Esophagus muscularis mucosa (tissue), 4 donors: Measurements from ENCODE around the gene MYH11. TPM values are rescaled to one million over a fixed set of nuclear protein-coding genes. Genes with fewer than 3 reads are reported as not detected.
A peak's percentile ranks its signal among the peaks of the same experiment; 100 is the strongest.
"Not testable (repeated sequence)": the region's sequence is repeated elsewhere in the genome, so short reads cannot be mapped to it uniquely, and the experiment has no call there.

Experiments
- DNase-seq: peaks from one replicate; pipeline ENCODE4 v3.0.0-alpha.2; 2017; ENCODE audit errors: extremely low spot score
- H3K27ac ChIP-seq, 4 donors: fragments of 200-600 bp; sonication (generic); replicated peaks in 1 of 4; 1 replicate in 3 of 4; 2 replicates in 1 of 4; pipeline ENCODE4 v1.5.1; 2016 to 2019; ENCODE audit warnings: mild to moderate bottlenecking in 1 of 4
- H3K27me3 ChIP-seq, 4 donors: fragments of 200-600 bp; sonication (generic); one replicate each; pipeline versions ENCODE4 v1.5.1 to v1.6.0; 2016 to 2019
- H3K36me3 ChIP-seq, 4 donors: fragments of 200-600 bp; sonication (generic); one replicate each; pipeline ENCODE4 v1.5.1; 2016 to 2019
- H3K4me1 ChIP-seq, 4 donors: fragments of 200-600 bp; sonication (generic); one replicate each; pipeline ENCODE4 v1.5.1; 2016 to 2019
- H3K4me3 ChIP-seq, 4 donors: fragments of 200-600 bp; sonication (generic); 1 replicate in 2 of 4; 2 replicates in 2 of 4; pipeline ENCODE4 v1.5.1; 2016 to 2019; ENCODE audit warnings: mild to moderate bottlenecking in 4 of 4, moderate library complexity in 1 of 4
- H3K9me3 ChIP-seq, 4 donors: fragments of 200-600 bp; sonication (generic); 1 replicate in 3 of 4; 2 replicates in 1 of 4; pipeline ENCODE4 v1.5.1; 2016 to 2019
- EP300 ChIP-seq: sonication (generic); formaldehyde crosslinking; IDR thresholded peaks from one replicate; pipeline ENCODE4 v1.6.1; 2017; ENCODE audit warnings: antibody characterized with exemption
- POLR2A ChIP-seq: fragments of 450-650 bp; IDR thresholded peaks from one replicate; pipeline ENCODE4 v1.6.1; 2017; ENCODE audit warnings: antibody characterized with exemption, moderate library complexity, mild to moderate bottlenecking, low read depth
- POLR2AphosphoS5 ChIP-seq, 2 donors: sonication (generic); formaldehyde crosslinking; IDR thresholded peaks; one replicate each; pipeline ENCODE4 v1.6.1; 2017; ENCODE audit warnings: antibody characterized with exemption in 2 of 2
- WGBS: methylation state at CpG from one replicate; pipeline ENCODE4 v1.1.5; 2018; 5-methylcytosine and 5-hydroxymethylcytosine counted together
- intact Hi-C: fragments of 100-400 bp; cut with DNase I; formaldehyde crosslinking; loops from one replicate; pipeline ENCODE4 v1.15.1; 2023
- total RNA-seq, 4 donors: library from RNA; depleted of rRNA; stranded (reverse); fragments of >200 nt; gene quantifications; one replicate each; pipeline versions ENCODE4 v1.1.0 to v1.2.1, GENCODE V29; 2016
- TF ChIP-seq, protein P1 (sequence below), 3 experiments: fragments of 200-600 bp in 2 of 3; fragments of 450-650 bp in 1 of 3; sonication (generic) in 2 of 3; IDR thresholded peaks; one replicate each; pipeline ENCODE4 v1.5.1; 2017 to 2019; ENCODE audit warnings: antibody characterized with exemption in 3 of 3, mild to moderate bottlenecking in 2 of 3, moderate library complexity in 1 of 3

The MYH11 gene
- total RNA-seq, 4 donors from 2014 or later: 9,583 to 20,476 (median 14,208) TPM

DNA sequence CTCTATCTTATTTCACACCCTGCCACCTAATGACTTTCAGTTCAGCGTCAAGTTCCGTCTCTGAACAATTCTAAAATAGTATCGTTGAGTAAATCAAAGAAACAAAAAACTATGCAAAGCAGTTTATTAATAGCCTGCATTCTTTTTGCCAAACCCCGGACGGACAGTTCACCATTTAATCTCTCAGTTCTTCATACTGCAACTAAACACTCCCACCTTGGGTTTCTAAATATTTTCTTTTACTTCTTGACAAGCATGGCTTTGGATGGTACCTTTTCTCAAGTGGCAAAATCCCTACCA is 1.2 kb downstream of the MYH11 start:
- intact Hi-C loops: loop anchor here (10.0 kb wide), 1 partner anchor 209 kb away; no protein-coding TSS in a partner anchor
- Histone ChIP-seq H3K36me3 (peaks cover 0 to 38% (median 4%) of the 10 kb centered on the region in 4 donors), H3K4me3 (peak overlapping the region; percentile 67 to 79 (median 72)), H3K4me1 (peaks cover 16 to 42% (median 38%) of the 10 kb centered on the region in 4 donors), H3K9me3 (no peaks in the 10 kb centered on the region), H3K27ac (peak overlapping the region; percentile 95 to 98 (median 95)), H3K27me3 (peaks cover 0 to 19% (median 0%) of the 10 kb centered on the region in 4 donors)
- DNase-seq: no peak
- TF ChIP-seq EP300: no peak
- no peak for TF ChIP-seq POLR2A
- no peak for TF ChIP-seq POLR2AphosphoS5 (IDR thresholded peaks at IDR 0.05)
- TF ChIP-seq, protein P1, sequence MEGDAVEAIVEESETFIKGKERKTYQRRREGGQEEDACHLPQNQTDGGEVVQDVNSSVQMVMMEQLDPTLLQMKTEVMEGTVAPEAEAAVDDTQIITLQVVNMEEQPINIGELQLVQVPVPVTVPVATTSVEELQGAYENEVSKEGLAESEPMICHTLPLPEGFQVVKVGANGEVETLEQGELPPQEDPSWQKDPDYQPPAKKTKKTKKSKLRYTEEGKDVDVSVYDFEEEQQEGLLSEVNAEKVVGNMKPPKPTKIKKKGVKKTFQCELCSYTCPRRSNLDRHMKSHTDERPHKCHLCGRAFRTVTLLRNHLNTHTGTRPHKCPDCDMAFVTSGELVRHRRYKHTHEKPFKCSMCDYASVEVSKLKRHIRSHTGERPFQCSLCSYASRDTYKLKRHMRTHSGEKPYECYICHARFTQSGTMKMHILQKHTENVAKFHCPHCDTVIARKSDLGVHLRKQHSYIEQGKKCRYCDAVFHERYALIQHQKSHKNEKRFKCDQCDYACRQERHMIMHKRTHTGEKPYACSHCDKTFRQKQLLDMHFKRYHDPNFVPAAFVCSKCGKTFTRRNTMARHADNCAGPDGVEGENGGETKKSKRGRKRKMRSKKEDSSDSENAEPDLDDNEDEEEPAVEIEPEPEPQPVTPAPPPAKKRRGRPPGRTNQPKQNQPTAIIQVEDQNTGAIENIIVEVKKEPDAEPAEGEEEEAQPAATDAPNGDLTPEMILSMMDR (IDR thresholded peaks at IDR 0.05): no peak
- WGBS: 10% methylated on average over 5 of the region's 5 CpGs

DNA sequence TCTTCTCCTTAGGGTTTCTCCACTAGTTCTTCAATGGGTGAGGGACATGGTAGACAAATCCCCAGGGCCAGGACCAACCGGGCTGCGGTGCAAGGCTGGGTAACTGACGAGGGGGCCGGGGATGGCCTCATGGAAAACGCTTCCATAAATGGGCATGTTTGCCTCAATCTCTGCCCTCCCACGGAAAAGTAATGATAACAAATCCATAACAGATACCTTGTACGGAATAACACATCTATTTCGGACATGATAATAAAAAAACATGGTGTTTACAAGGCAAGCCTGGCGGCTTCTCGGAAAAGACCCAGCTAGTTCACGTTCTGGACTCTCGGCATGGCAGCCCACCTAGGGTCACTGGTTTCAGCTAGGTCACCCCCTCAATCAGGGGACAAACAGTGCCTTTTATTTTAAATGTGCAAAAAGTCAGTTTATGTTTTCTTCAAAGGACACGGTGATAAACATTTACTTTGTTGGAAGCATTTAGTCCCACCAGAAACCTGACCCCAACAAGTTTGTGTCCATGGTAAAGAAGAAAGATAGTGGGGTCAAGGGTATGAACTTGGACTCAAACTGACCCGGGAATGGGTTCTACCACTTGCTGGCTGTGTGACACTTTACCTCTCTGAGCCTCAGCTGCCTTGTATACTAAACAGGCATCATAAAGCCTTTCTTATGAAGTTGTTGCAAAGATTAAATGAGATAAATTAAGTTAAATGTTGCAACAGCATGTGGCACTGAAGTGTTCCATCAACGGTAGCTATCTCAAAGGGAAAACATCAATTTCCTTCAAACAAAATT is 1.7 kb downstream of the MYH11 start:
- Histone ChIP-seq H3K9me3 (no peaks in the 10 kb centered on the region), H3K27ac (peak overlapping the region; percentile 95 to 98 (median 95)), H3K36me3 (peaks cover 0 to 41% (median 7%) of the 10 kb centered on the region in 4 donors), H3K4me3 (peak overlapping the region; percentile 67 to 79 (median 72)), H3K27me3 (peaks cover 0 to 19% (median 0%) of the 10 kb centered on the region in 4 donors), H3K4me1 (peaks cover 16 to 42% (median 36%) of the 10 kb centered on the region in 4 donors)
- intact Hi-C loops: loop anchor here (10.0 kb wide), 1 partner anchor 210 kb away; no protein-coding TSS in a partner anchor
- no peak for DNase-seq
- TF ChIP-seq POLR2A (no peak), POLR2AphosphoS5 (IDR thresholded peaks at IDR 0.05) (peak; percentile 59 to 67)
- 44% methylated on average over 15 of the region's 15 CpGs for WGBS

DNA sequence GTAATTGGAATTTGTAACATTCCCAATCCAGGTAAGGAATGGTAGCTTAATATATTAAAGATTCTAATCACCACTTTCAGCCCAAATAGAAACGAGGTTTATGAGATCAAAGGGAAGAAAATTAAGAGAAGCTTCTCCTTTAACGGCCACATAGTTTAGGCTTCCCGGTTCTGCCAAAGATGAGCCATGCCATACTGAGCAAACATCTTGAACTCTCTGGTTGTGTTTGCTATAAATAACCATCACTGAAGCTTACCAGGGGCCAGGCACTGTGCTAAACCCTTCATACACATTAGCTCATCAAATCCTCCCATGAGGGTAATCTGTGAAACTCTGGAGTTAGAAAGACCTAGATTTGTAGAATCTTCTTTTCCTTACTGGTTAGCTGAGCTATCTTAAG is 2.8 kb downstream of the MYH11 start:
- Histone ChIP-seq H3K36me3 (peaks cover 0 to 51% (median 12%) of the 10 kb centered on the region in 4 donors), H3K4me1 (peaks cover 16 to 41% (median 35%) of the 10 kb centered on the region in 4 donors), H3K27ac (peak overlapping the region; percentile 95 to 98 (median 95)), H3K27me3 (peaks cover 0 to 19% (median 0%) of the 10 kb centered on the region in 4 donors), H3K9me3 (no peaks in the 10 kb centered on the region), H3K4me3 (peak overlapping the region; percentile 67 to 79 (median 72))
- no peak for DNase-seq
- intact Hi-C loops: loop anchor here (10.0 kb wide), 1 partner anchor 211 kb away; no protein-coding TSS in a partner anchor
- 50% methylated on average over 3 of the region's 3 CpGs for WGBS
- TF ChIP-seq POLR2AphosphoS5 (IDR thresholded peaks at IDR 0.05) (peak in 1 of 2 donors; percentile 70), POLR2A (no peak), EP300 (no peak)
- TF ChIP-seq, protein P1 (IDR thresholded peaks at IDR 0.05): no peak

DNA sequence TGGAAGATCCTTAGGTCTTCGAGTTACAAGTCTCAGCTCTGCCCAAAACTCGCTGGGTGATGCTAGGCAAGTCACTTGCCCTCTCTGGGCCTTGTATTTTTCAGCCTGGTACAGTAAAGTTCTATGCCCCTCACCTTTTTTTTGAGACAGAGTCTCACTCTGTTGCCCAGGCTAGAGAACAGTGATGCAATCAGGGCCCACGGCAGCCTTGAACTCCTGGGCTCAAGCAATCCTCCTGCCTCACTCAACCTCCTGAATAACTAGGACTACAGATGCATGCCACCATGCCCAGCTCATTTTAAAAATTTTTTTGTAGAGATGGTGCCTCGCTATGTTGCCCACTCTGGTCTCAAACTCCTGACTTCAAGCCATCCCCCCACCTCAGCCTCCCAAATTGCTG is 3.8 kb downstream of the MYH11 start:
- Histone ChIP-seq H3K27ac (peak overlapping the region; percentile 95 to 98 (median 95)), H3K9me3 (no peaks in the 10 kb centered on the region), H3K4me1 (peaks cover 10 to 42% (median 36%) of the 10 kb centered on the region in 4 donors), H3K27me3 (peaks cover 0 to 14% (median 0%) of the 10 kb centered on the region in 4 donors), H3K4me3 (peak overlapping the region; percentile 67 to 79 (median 72)), H3K36me3 (peaks cover 0 to 53% (median 17%) of the 10 kb centered on the region in 4 donors)
- intact Hi-C loops: loop anchor here (10.0 kb wide), 1 partner anchor 212 kb away; no protein-coding TSS in a partner anchor
- TF ChIP-seq POLR2AphosphoS5 (IDR thresholded peaks at IDR 0.05) (peak in 1 of 2 donors; percentile 28), EP300 (no peak), POLR2A (no peak)
- no peak for DNase-seq
- 38% methylated on average over 4 of the region's 4 CpGs for WGBS

DNA sequence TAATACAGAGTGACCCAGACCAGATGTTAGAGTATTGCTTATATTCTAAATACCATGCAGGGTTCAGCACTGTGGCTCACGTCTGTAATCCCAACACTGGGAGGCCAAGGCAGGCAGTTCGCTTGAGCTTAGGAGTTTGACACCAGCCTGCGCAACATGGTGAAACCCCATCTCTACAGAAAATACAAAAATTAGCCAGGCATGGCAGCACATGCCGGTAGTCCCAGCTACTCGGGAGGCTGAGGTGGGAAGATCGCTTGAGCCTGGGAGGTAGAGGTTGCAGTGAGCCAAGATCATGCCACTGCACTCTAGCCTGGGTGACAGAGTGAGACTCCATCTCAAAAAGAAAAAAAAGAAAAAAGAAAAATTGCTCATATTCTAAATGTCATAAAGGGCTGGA is 6.3 kb downstream of the MYH11 start:
- TF ChIP-seq POLR2AphosphoS5 (IDR thresholded peaks at IDR 0.05): peak in 1 of 2 donors; percentile 66
- Histone ChIP-seq H3K27ac (peak overlapping the region; percentile 95 to 98 (median 95)), H3K36me3 (peaks cover 0 to 64% (median 28%) of the 10 kb centered on the region in 4 donors), H3K4me3 (peak overlapping the region; percentile 67 to 79 (median 72)), H3K4me1 (peaks cover 0 to 54% (median 47%) of the 10 kb centered on the region in 4 donors)
- not testable (repeated sequence) for H3K9me3 ChIP-seq, H3K27me3 ChIP-seq, DNase-seq
- intact Hi-C loops: loop anchor here (10.0 kb wide), 1 partner anchor 214 kb away; no protein-coding TSS in a partner anchor
- 48% methylated on average over 6 of the region's 6 CpGs for WGBS
